ENCODE data around the gene FABP3.

DNA sequence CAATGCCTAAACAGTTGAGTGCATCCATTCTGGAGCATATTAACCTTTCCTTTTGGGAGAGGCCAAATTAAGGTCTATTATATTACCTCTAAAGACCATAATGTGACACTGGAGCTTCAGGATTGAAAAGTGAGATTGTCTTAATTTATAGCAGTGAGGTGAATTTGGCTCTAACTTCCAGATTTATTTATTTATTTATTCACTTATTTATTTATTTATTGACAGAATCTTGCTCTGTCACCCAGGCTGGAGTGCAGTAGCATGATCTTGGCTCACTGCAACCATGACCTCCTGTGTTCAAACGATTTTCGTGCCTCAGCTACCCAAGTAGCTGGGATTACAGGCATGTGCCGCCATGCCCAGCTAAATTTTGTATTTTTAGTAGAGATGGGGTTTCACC, 57.0 kb downstream of the FABP3 start:
- TF ChIP-seq, protein P1, sequence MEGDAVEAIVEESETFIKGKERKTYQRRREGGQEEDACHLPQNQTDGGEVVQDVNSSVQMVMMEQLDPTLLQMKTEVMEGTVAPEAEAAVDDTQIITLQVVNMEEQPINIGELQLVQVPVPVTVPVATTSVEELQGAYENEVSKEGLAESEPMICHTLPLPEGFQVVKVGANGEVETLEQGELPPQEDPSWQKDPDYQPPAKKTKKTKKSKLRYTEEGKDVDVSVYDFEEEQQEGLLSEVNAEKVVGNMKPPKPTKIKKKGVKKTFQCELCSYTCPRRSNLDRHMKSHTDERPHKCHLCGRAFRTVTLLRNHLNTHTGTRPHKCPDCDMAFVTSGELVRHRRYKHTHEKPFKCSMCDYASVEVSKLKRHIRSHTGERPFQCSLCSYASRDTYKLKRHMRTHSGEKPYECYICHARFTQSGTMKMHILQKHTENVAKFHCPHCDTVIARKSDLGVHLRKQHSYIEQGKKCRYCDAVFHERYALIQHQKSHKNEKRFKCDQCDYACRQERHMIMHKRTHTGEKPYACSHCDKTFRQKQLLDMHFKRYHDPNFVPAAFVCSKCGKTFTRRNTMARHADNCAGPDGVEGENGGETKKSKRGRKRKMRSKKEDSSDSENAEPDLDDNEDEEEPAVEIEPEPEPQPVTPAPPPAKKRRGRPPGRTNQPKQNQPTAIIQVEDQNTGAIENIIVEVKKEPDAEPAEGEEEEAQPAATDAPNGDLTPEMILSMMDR (IDR thresholded peaks at IDR 0.05 in 2 of 3, conservative IDR thresholded peaks at IDR 0.05 in 1 of 3; ENCODE audit: control insufficient read depth in 2 of 3, extremely low read depth in 1 of 3, insufficient read depth in 1 of 3, low read depth in 3 of 3, low read length in 3 of 3) = no peak
- TF ChIP-seq EZH2 (IDR thresholded peaks at IDR 0.05; ENCODE audit: borderline replicate concordance, control insufficient read depth, low read depth, low read length) = no peak
- TF ChIP-seq ZNF274 (IDR thresholded peaks at IDR 0.05; ENCODE audit: insufficient read depth, insufficient read length) = no peak
- TF ChIP-seq RCOR1 (conservative IDR thresholded peaks at IDR 0.05; ENCODE audit: low read depth, low read length) = no peak
- no peak for TF ChIP-seq SUZ12 (IDR thresholded peaks at IDR 0.05; ENCODE audit: unreplicated experiment)
- TF ChIP-seq FOXK2 (IDR thresholded peaks at IDR 0.05) = no peak
- TF ChIP-seq, protein P2, sequence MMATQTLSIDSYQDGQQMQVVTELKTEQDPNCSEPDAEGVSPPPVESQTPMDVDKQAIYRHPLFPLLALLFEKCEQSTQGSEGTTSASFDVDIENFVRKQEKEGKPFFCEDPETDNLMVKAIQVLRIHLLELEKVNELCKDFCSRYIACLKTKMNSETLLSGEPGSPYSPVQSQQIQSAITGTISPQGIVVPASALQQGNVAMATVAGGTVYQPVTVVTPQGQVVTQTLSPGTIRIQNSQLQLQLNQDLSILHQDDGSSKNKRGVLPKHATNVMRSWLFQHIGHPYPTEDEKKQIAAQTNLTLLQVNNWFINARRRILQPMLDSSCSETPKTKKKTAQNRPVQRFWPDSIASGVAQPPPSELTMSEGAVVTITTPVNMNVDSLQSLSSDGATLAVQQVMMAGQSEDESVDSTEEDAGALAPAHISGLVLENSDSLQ (IDR thresholded peaks at IDR 0.05) = no peak
- TF ChIP-seq YY1 (IDR thresholded peaks at IDR 0.05; ENCODE audit: low read depth, low read length) = no peak
- TF ChIP-seq SREBF1 (IDR thresholded peaks at IDR 0.05; ENCODE audit: low read length) = no peak
- TF ChIP-seq, protein P3, sequence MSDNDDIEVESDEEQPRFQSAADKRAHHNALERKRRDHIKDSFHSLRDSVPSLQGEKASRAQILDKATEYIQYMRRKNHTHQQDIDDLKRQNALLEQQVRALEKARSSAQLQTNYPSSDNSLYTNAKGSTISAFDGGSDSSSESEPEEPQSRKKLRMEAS (IDR thresholded peaks at IDR 0.05; ENCODE audit: low read depth, low read length) = no peak
- TF ChIP-seq POLR2A (IDR thresholded peaks at IDR 0.05; ENCODE audit: low read depth, low read length) = no peak

Measured in GM12878 (cell line).